GM12878 (cell line): ENCODE results near the gene CFAP157. TPM values are rescaled to one million over a fixed set of nuclear protein-coding genes. Genes with fewer than 3 reads are reported as not detected.

Experiments used
- ATAC-seq: fragments of 200-7000 bp; cut with Tn5 transposase; 3 replicates; pipeline ENCODE4 v1.9.1; 2020; ENCODE audit warnings: mild to moderate bottlenecking, moderate library complexity
- BruUV-seq: library from RNA; stranded (reverse); fragments of 400-500 nt; replicated peaks from 2 replicates; lab custom pipeline; 2021; lab: Mats Ljungman, UMichigan
- CTCF ChIA-PET: fragments of 300-600 bp; sonication (Branson Sonifier 250); formaldehyde crosslinking; extraction: SDS; loops from one replicate; lab custom pipeline; 2021; ENCODE audit warnings: inconsistent platforms; lab: Yijun Ruan, JAX
- POLR2A ChIA-PET: fragments of 350-600 bp; formaldehyde crosslinking; extraction: SDS; loops from one replicate; lab custom pipeline; 2021; ENCODE audit warnings: inconsistent platforms; lab: Charles Lee
- RAD21 ChIA-PET: fragments of 300-600 bp; sonication (Branson Sonifier 250); formaldehyde crosslinking; loops from one replicate; lab custom pipeline; 2023; ENCODE audit warnings: antibody characterized with exemption; ENCODE audit not compliant: unreplicated experiment; lab: Charles Lee
- SMC1A ChIA-PET: fragments of 300-600 bp; sonication (Branson Sonifier 250); formaldehyde crosslinking; loops from one replicate; lab custom pipeline; 2023; ENCODE audit not compliant: unreplicated experiment, uncharacterized antibody; lab: Charles Lee
- DNase-seq: peaks from one replicate; pipeline ENCODE4 v3.0.0-alpha.2; 2011; ENCODE audit warnings: low read depth, low spot score
- FAIRE-seq: peaks from 3 replicates; lab custom pipeline; 2011; peaks lifted over from hg19 to GRCh38; lab: Jason Lieb, UNC
- H2AFZ ChIP-seq: 2 replicates; pipeline ENCODE4 v1.6.0; 2011; ENCODE audit warnings: low read depth, low read length, control low read depth; ENCODE audit not compliant: control insufficient read depth
- H3K27ac ChIP-seq: 2 replicates; pipeline ENCODE4 v1.5.1; 2011; ENCODE audit warnings: control low read depth; ENCODE audit not compliant: control insufficient read depth, insufficient read depth
- H3K27me3 ChIP-seq, 2 experiments: replicated peaks in 1 of 2; 2 replicates each; pipeline versions ENCODE4 v1.6.0 to v1.6.1; 2011; ENCODE audit warnings: low read length in 1 of 2; ENCODE audit not compliant: control insufficient read depth in 2 of 2, insufficient read depth in 2 of 2
- H3K36me3 ChIP-seq, 2 experiments: 2 replicates each; pipeline ENCODE4 v1.5.1; 2011; ENCODE audit warnings: low read length in 1 of 2; ENCODE audit not compliant: control insufficient read depth in 2 of 2, insufficient read depth in 2 of 2
- H3K4me1 ChIP-seq: 2 replicates; pipeline ENCODE4 v1.6.1; 2011; ENCODE audit warnings: mild to moderate bottlenecking, low read length, moderate library complexity, mixed read lengths; ENCODE audit not compliant: control insufficient read depth, insufficient read depth
- H3K4me2 ChIP-seq: 2 replicates; pipeline ENCODE4 v1.6.0; 2011; ENCODE audit warnings: control low read depth; ENCODE audit not compliant: control insufficient read depth, insufficient read depth
- H3K4me3 ChIP-seq: fragments of 200-600 bp; sonication (generic); 2 replicates; pipeline ENCODE4 v1.5.1; 2016
- H3K79me2 ChIP-seq: 2 replicates; pipeline ENCODE4 v1.6.0; 2011; ENCODE audit warnings: low read length; ENCODE audit not compliant: control insufficient read depth, insufficient read depth
- H3K9ac ChIP-seq: 2 replicates; pipeline ENCODE4 v1.8.0; 2011; ENCODE audit warnings: low read length, control low read depth, mixed read lengths; ENCODE audit not compliant: control insufficient read depth, insufficient read depth
- H3K9me3 ChIP-seq: replicated peaks from 3 replicates; pipeline ENCODE4 v1.5.1; 2011; ENCODE audit warnings: mild to moderate bottlenecking, low read length; ENCODE audit not compliant: control insufficient read depth, insufficient read depth
- H4K20me1 ChIP-seq: 2 replicates; pipeline ENCODE4 v1.6.0; 2011; ENCODE audit not compliant: control insufficient read depth, insufficient read depth
- BCLAF1 ChIP-seq: fragments of 450-650 bp; IDR thresholded peaks from 2 replicates; pipeline ENCODE4 v1.6.1; 2017; ENCODE audit warnings: antibody characterized with exemption, mild to moderate bottlenecking, moderate library complexity
- ETV6 ChIP-seq, 2 experiments: fragments of 450-650 bp in 1 of 2; IDR thresholded peaks in 1 of 2; conservative IDR thresholded peaks in 1 of 2; 2 replicates each; pipeline ENCODE4 v1.6.1; 2014; ENCODE audit warnings: antibody characterized with exemption in 1 of 2, borderline replicate concordance in 1 of 2, low read depth in 1 of 2, mild to moderate bottlenecking in 1 of 2, moderate library complexity in 1 of 2
- HDAC2 ChIP-seq: fragments of 200-600 bp; sonication (generic); IDR thresholded peaks from 2 replicates; pipeline ENCODE4 v1.6.1; 2017
- JUNB ChIP-seq: IDR thresholded peaks from 2 replicates; pipeline ENCODE4 v1.6.1; 2016; ENCODE audit warnings: antibody characterized with exemption, mild to moderate bottlenecking
- MAX ChIP-seq: IDR thresholded peaks from 2 replicates; pipeline ENCODE4 v1.6.1; 2012; ENCODE audit warnings: low read depth, low read length, improper control_type of control experiment
- SIX5 ChIP-seq: IDR thresholded peaks from 2 replicates; pipeline ENCODE4 v1.6.1; 2011; ENCODE audit warnings: mild to moderate bottlenecking, low read depth, low read length, moderate library complexity; ENCODE audit not compliant: severe bottlenecking
- SREBF1 ChIP-seq: IDR thresholded peaks from 2 replicates; pipeline ENCODE4 v1.6.1; 2012; ENCODE audit warnings: mild to moderate bottlenecking, low read length
- STAT3 ChIP-seq: IDR thresholded peaks from 2 replicates; pipeline ENCODE4 v1.6.1; 2011; ENCODE audit warnings: low read depth, low read length, improper control_type of control experiment
- WGBS: methylation state at CpG from one replicate; pipeline ENCODE4 v1.1.6; 2016; ENCODE audit warnings: low lambda C conversion rate; ENCODE audit not compliant: insufficient replicate concordance, insufficient coverage; ENCODE audit errors: missing lambda C conversion rate; 5-methylcytosine and 5-hydroxymethylcytosine counted together
- in situ Hi-C: fragments of 300-500 bp; cut with MboI; formaldehyde crosslinking; loops from 9 replicates; pipeline ENCODE4 v1.14.3; 2018; ENCODE audit warnings: mixed read lengths
- intact Hi-C: fragments of 100-400 bp; cut with micrococcal nuclease; formaldehyde crosslinking; loops from one replicate; pipeline ENCODE4 v1.14.2; 2022; ENCODE audit not compliant: unreplicated experiment
- polyA plus RNA-seq, 11 experiments: library from polyadenylated mRNA; depleted of rRNA in 4 of 11; unstranded in 6 of 11; stranded (reverse) in 5 of 11; fragments of >200 nt; fragmentation: Nextera tagmentation in 4 of 11; fragmentation: Illumina TruSeq in 1 of 11; extraction: Ambion mirVana in 4 of 11; extraction: Trizol in 1 of 11; gene quantifications; 1 replicate in 1 of 11; 2 replicates in 10 of 11; pipeline versions ENCODE4 v1.2.1 to v1.2.3, GENCODE V29; 2011 to 2016; ENCODE audit warnings: inconsistent platforms in 2 of 11, missing spikeins in 2 of 11, low read depth in 1 of 11
- total RNA-seq, 4 experiments: library from RNA; depleted of rRNA in 3 of 4; stranded (reverse); fragments of >200 nt in 3 of 4; fragmentation: Illumina TruSeq in 1 of 4; extraction: Trizol in 1 of 4; gene quantifications; 2 replicates each; pipeline versions ENCODE4 v1.2.1 to v1.2.3, GENCODE V29; 2013 to 2021

The CFAP157 gene
- total and polyA plus RNA-seq, 10 of the 15 experiments (the other 5 are each of a cell fraction or from before 2014, with no cell fraction given): 0.08 to 0.72 TPM; not detected in 8

GRCh38 chr9:127689329-127690000 is 17.3 kb upstream of the CFAP157 start (continued):
- no peak for TF ChIP-seq MAX
- TF ChIP-seq, all 136 proteins: peak for 0

- FAIRE-seq: no peak
- no TSS peak for BruUV-seq
- no peak for DNase-seq
- SMC1A ChIA-PET: no interaction called here
- Histone ChIP-seq H3K27ac (no peak overlapping the region), H3K9me3 (no peaks in the 10 kb centered on the region), H3K27me3 (no peaks in the 10 kb centered on the region), H3K9ac (no peak overlapping the region), H3K79me2 (no peaks in the 10 kb centered on the region), H3K4me2 (no peak overlapping the region), H4K20me1 (no peaks in the 10 kb centered on the region), H2AFZ (no peak overlapping the region), H3K36me3 (no peaks in the 10 kb centered on the region), H3K4me1 (no peaks in the 10 kb centered on the region), H3K4me3 (no peak overlapping the region)
- TF ChIP-seq SREBF1 (no peak), STAT3 (no peak), JUNB (no peak), ETV6 (conservative IDR thresholded peaks at IDR 0.05 in 1 of 2, IDR thresholded peaks at IDR 0.05 in 1 of 2; ENCODE audit: borderline replicate concordance in 1 of 2, low read depth in 1 of 2) (no peak), BCLAF1 (no peak), SIX5 (no peak), HDAC2 (no peak)
- intact Hi-C loops (no loop called here), in situ Hi-C loops (no loop called here)
- CTCF ChIA-PET: no interaction called here
- ATAC-seq: no peak
- RAD21 ChIA-PET: no interaction called here
- POLR2A ChIA-PET: interaction anchor here (0.6 kb wide), 1 partner anchor 306 kb away, joined by 6 read pairs; no protein-coding TSS in a partner anchor
- WGBS: 60% methylated on average over 10 of the region's 10 CpGs
These were observed 16.1 kb upstream of the CFAP157 start for GRCh38 chr9:127690735-127691134.
